HG02938 (cell line): ENCODE data around the gene PLEKHG7.

ENCODE experiments used
- ATAC-seq: cut with Tn5 transposase; IDR thresholded peaks from one replicate; pipeline ENCODE4 v1.9.1; 2021; ENCODE audit warnings: mild to moderate bottlenecking, moderate library complexity; ENCODE audit not compliant: unreplicated experiment

The PLEKHG7 gene

GRCh38 chr12:92707926-92708325, 5.1 kb downstream of the PLEKHG7 start:
- ATAC-seq: no peak

- ATAC-seq: no peak
These were observed 12.8 kb downstream of the PLEKHG7 start for GRCh38 chr12:92715625-92716024.

GRCh38 chr12:92717202-92717601, 14.4 kb downstream of the PLEKHG7 start:
- ATAC-seq: no peak

GRCh38 chr12:92718483-92718990, 15.7 kb downstream of the PLEKHG7 start:
- no peak for ATAC-seq

- ATAC-seq: no peak
These were observed 16.9 kb downstream of the PLEKHG7 start for GRCh38 chr12:92719674-92720073.

GRCh38 chr12:92721130-92721529, 18.3 kb downstream of the PLEKHG7 start:
- no peak for ATAC-seq

- no peak for ATAC-seq
These were observed 18.9 kb downstream of the PLEKHG7 start for GRCh38 chr12:92721656-92722055.

- no peak for ATAC-seq
These were observed 20.1 kb downstream of the PLEKHG7 start for GRCh38 chr12:92722897-92723296.

- ATAC-seq: no peak
These were observed 24.1 kb downstream of the PLEKHG7 start for GRCh38 chr12:92726850-92727249.

GRCh38 chr12:92729773-92730305, 27.1 kb downstream of the PLEKHG7 start:
- ATAC-seq: no peak

GRCh38 chr12:92730758-92731157, 28.0 kb downstream of the PLEKHG7 start:
- no peak for ATAC-seq

GRCh38 chr12:92732216-92732615, 29.4 kb downstream of the PLEKHG7 start:
- no peak for ATAC-seq

- ATAC-seq: no peak
These were observed 29.9 kb downstream of the PLEKHG7 start for GRCh38 chr12:92732716-92733115.

- no peak for ATAC-seq
These were observed 30.4 kb downstream of the PLEKHG7 start for GRCh38 chr12:92733181-92733580.

GRCh38 chr12:92733661-92734060, 30.9 kb downstream of the PLEKHG7 start:
- no peak for ATAC-seq

GRCh38 chr12:92735131-92735721, 32.4 kb downstream of the PLEKHG7 start:
- ATAC-seq: no peak

- no peak for ATAC-seq
These were observed 33.8 kb downstream of the PLEKHG7 start for GRCh38 chr12:92736605-92737004.

GRCh38 chr12:92737855-92738850, 35.4 kb downstream of the PLEKHG7 start:
- no peak for ATAC-seq

- no peak for ATAC-seq
These were observed 36.3 kb downstream of the PLEKHG7 start for GRCh38 chr12:92739113-92739512.

GRCh38 chr12:92740411-92740810, 37.6 kb downstream of the PLEKHG7 start:
- ATAC-seq: no peak

- ATAC-seq: no peak
These were observed 40.2 kb downstream of the PLEKHG7 start for GRCh38 chr12:92743026-92743425.
